Activated T-helper 17 cell treated with anti-CD3 and anti-CD28 coated beads, Interleukin-2, amount 50 U/mL, for 72 hours (primary cell): Measurements from ENCODE around the gene AKAP12. TPM values are rescaled to one million over a fixed set of nuclear protein-coding genes. Genes with fewer than 3 reads are reported as not detected.

Source experiments
- ATAC-seq: fragments of 150-1000 bp; cut with Tn5 transposase; replicated peaks from 2 replicates; pipeline ENCODE4 v1.10.0; 2021; ENCODE audit warnings: mild to moderate bottlenecking, moderate library complexity
- H3K27ac Mint-ChIP-seq: one replicate; pipeline ENCODE4 v1.8.0; 2022; ENCODE audit warnings: mixed read lengths
- H3K27me3 Mint-ChIP-seq: one replicate; pipeline ENCODE4 v1.8.0; 2022; ENCODE audit warnings: mixed read lengths
- H3K36me3 Mint-ChIP-seq: one replicate; pipeline ENCODE4 v1.8.0; 2022; ENCODE audit warnings: low read depth, mild to moderate bottlenecking, mixed read lengths
- H3K4me1 Mint-ChIP-seq: one replicate; pipeline ENCODE4 v1.8.0; 2022; ENCODE audit warnings: mixed read lengths
- H3K4me3 Mint-ChIP-seq: one replicate; pipeline ENCODE4 v1.8.0; 2022; ENCODE audit warnings: mild to moderate bottlenecking, mixed read lengths
- H3K9me3 Mint-ChIP-seq: one replicate; pipeline ENCODE4 v1.8.0; 2022; ENCODE audit warnings: mixed read lengths
- total RNA-seq, 2 donors: library from RNA; stranded (reverse); gene quantifications; one replicate each; pipeline ENCODE4 v1.2.3, GENCODE V29; 2022

The AKAP12 gene
- total RNA-seq, 2 donors from 2014 or later, result 0.35 to 0.79 TPM

GRCh38 chr6:151390276-151390850 lies 150.6 kb downstream of the AKAP12 start:
- ATAC-seq, result peak; percentile 86
- Mint-ChIP-seq H3K27me3 (no peaks in the 10 kb centered on the region), H3K27ac (no peak overlapping the region), H3K4me3 (peak overlapping the region; percentile 98), H3K9me3 (no peaks in the 10 kb centered on the region), H3K36me3 (peaks cover 46% of the 10 kb centered on the region), H3K4me1 (peaks cover 27% of the 10 kb centered on the region)

DNA sequence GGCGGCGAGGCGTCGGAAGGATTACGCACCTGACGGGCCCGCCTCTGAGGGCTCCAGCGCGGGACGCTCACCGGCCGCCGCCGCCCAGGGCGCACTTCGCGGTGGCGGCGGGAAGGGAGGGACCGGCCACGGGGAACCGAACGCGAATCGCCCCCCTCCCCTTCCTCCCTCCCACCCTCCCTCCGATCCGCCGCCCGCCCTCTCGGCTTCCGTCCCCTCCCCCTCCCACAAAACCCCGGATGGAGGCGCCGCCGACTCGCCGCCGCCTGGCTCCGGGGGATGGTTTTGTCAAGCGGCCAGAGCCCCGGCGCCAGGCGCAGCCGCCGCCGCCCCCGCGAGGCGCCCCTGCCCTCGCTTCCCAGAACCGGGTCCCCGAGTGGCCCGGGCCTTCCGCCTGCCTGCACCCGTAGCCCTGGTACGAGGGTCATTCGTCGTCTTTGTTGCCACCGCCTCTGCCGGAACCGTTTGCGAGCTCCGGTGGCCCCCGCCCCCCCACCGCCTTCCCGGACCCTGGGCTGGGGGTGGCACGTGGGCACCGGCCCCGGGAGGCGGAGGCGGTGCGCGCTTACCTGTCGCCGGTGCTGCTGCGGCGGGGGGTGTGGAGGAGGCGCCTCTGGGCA lies 151.2 kb downstream of the AKAP12 start:
- Mint-ChIP-seq H3K4me3 (peak overlapping the region; percentile 98), H3K27me3 (no peaks in the 10 kb centered on the region), H3K4me1 (peaks cover 28% of the 10 kb centered on the region), H3K9me3 (no peaks in the 10 kb centered on the region), H3K36me3 (peaks cover 47% of the 10 kb centered on the region), H3K27ac (no peak overlapping the region)
- ATAC-seq, result peak; percentile 7

DNA sequence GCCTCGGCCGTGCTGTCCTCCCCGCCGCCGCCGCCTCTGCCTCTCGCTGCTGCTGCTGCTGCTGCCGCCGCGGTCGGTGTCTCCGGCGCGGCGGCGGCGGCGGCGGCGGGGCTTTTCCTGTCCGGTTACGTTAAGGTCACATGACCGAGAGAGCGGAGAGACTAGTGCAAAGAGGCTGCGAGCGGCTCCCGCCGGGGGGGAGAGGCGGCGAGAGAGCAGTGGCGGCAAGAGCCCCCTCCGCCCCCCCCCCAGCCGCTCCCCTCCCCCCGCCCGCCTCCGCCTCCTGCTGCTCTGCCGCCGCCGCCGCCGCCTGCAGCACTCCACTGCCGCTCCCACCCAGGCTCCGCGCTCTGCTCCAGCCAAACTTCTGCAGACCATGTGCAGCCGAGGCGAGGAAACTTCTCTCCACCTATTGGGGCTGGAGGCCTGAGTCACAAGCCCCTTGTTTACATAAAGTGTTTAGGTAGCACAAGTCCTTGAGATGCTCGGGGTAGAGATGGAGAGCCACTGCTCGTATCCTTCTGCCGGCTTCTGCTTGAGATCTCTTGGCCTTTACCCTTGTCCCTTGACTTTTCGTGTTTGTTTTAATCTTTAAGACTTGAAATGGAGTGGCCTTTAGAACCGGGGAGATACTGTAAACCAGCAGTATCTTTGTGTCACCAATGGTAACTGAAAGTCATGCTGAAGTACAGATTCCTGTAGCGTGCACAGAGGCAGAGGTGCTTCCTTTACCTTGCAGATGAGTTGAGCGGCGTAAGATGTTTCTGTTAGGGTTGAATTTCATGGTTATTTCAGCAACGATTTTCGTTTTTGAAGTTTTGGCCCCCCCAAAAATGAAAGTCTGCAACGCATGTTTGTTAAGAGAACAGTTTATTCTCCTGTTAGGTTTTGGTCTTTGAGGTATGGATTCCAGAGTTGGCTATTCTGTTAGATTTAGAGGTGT lies 152.0 kb downstream of the AKAP12 start, which contains the start of gene ZBTB2:
TSS of gene ZBTB2 (minus strand) at position 89 of the 943 bp plus-strand sequence. CDS start 17,922 bp downstream, outside the sequence.
- Mint-ChIP-seq H3K4me3 (peak within 1 kb of the TSS; percentile 99), H3K27ac (peak within 1 kb of the TSS; percentile 99), H3K9me3 (no peaks in the 10 kb centered on the region), H3K36me3 (peaks cover 51% of the 10 kb centered on the region), H3K27me3 (no peaks in the 10 kb centered on the region), H3K4me1 (peaks cover 33% of the 10 kb centered on the region)
- no peak for ATAC-seq

- Mint-ChIP-seq H3K4me1 (peaks cover 37% of the 10 kb centered on the region), H3K4me3 (peak overlapping the region; percentile 99), H3K9me3 (no peaks in the 10 kb centered on the region), H3K36me3 (peaks cover 53% of the 10 kb centered on the region), H3K27ac (peak overlapping the region; percentile 99), H3K27me3 (no peaks in the 10 kb centered on the region)
- ATAC-seq, result no peak
Measured at GRCh38 chr6:151392427-151392826, 152.7 kb downstream of the AKAP12 start.

GRCh38 chr6:151393410-151393809 lies 153.6 kb downstream of the AKAP12 start:
- Mint-ChIP-seq H3K27ac (peak overlapping the region; percentile 99), H3K27me3 (no peaks in the 10 kb centered on the region), H3K36me3 (peaks cover 60% of the 10 kb centered on the region), H3K9me3 (no peaks in the 10 kb centered on the region), H3K4me3 (peak overlapping the region; percentile 99), H3K4me1 (peaks cover 42% of the 10 kb centered on the region)
- no peak for ATAC-seq

DNA sequence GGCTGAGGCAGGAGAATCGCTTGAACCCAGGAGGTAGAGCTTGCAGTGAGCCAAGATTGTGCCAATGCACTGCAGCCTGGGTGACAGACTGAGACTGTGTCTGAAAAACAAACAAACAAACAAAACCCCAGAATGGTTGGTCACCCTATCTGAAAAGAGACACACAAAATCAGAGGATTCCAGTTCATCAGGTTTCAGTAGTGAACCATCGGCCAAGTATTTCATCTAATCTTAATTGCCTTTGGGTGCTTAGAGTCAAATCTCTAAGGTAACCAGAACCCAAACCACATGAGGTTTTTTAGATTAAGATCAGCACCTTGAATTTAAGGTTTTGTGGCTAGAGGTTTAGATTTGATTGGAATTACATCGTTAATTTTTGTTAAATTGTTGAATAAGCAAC lies 159.9 kb downstream of the AKAP12 start:
- no peaks in the 10 kb centered on the region for H3K27me3 Mint-ChIP-seq
- peaks cover 75% of the 10 kb centered on the region for H3K36me3 Mint-ChIP-seq
- H3K27ac Mint-ChIP-seq, result no peak overlapping the region
- no peaks in the 10 kb centered on the region for H3K9me3 Mint-ChIP-seq
- ATAC-seq, result peak; percentile 38
- H3K4me1 Mint-ChIP-seq, result peaks cover 25% of the 10 kb centered on the region
- H3K4me3 Mint-ChIP-seq, result peak overlapping the region; percentile 15

- peak overlapping the region; percentile 58 for H3K27ac Mint-ChIP-seq
- no peak for ATAC-seq
- H3K27me3 Mint-ChIP-seq, result no peaks in the 10 kb centered on the region
Measured at GRCh38 chr6:151400473-151400872, 160.7 kb downstream of the AKAP12 start.

DNA sequence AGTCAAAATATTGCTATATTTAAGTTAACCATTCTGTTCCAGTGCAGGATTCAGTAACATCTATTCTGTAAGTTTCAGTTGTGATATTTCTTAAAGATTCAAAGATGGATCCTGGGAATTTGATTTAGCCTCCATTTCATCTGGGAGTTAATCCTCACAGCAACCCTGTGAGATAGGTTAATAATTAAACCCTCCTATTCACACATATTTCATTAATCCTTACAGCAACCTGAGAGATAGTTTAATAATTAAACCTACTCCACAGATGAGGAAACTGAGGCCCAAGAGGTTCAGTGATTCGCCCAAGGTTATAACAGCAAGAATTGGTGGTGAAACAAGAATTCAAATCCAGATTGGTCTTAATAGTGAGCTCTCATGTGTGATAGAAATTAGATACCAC lies 162.5 kb downstream of the AKAP12 start:
- Mint-ChIP-seq H3K27me3 (no peaks in the 10 kb centered on the region), H3K36me3 (peaks cover 80% of the 10 kb centered on the region), H3K9me3 (no peaks in the 10 kb centered on the region), H3K4me1 (peaks cover 15% of the 10 kb centered on the region), H3K4me3 (no peak overlapping the region), H3K27ac (no peak overlapping the region)
- no peak for ATAC-seq

More at GRCh38 chr6:151400473-151400872, 160.7 kb downstream of the AKAP12 start:
- Mint-ChIP-seq H3K4me3 (peak overlapping the region; percentile 52), H3K36me3 (peaks cover 76% of the 10 kb centered on the region), H3K9me3 (no peaks in the 10 kb centered on the region), H3K4me1 (peaks cover 21% of the 10 kb centered on the region)

- H3K4me1 Mint-ChIP-seq, result peaks cover 11% of the 10 kb centered on the region
- ATAC-seq, result no peak
- peak overlapping the region; percentile 49 for H3K27ac Mint-ChIP-seq
- no peaks in the 10 kb centered on the region for H3K9me3 Mint-ChIP-seq
- H3K36me3 Mint-ChIP-seq, result peaks cover 79% of the 10 kb centered on the region
- H3K4me3 Mint-ChIP-seq, result no peak overlapping the region
- H3K27me3 Mint-ChIP-seq, result no peaks in the 10 kb centered on the region
Measured at GRCh38 chr6:151403919-151404308, 164.1 kb downstream of the AKAP12 start.

Other genes with a start within 250 kb of the AKAP12 start
- gene ZBTB2, start 151.6 kb downstream of the AKAP12 start, total RNA-seq, result 10 to 100 TPM; 12.9 to 19.0 TPM
- 10 to 100 TPM; 22.2 to 23.9 TPM for gene RMND1, start 212.2 kb downstream of the AKAP12 start, total RNA-seq